A673 (cell line): ENCODE measurements around the gene ONECUT1.

Experiments used
- EZH2 ChIP-seq: fragments of 200-600 bp; sonication (generic); IDR thresholded peaks from 2 replicates; pipeline ENCODE4 v1.6.1; 2017; ENCODE audit warnings: borderline replicate concordance, low read depth, mild to moderate bottlenecking, mixed read lengths, antibody characterized with exemption, low read length; ENCODE audit not compliant: poor library complexity, severe bottlenecking
- TF ChIP-seq, protein P1 (sequence below): fragments of 300-800, 200-600 bp; sonication (generic); conservative IDR thresholded peaks from 2 replicates; pipeline ENCODE4 v1.5.1; 2017; ENCODE audit warnings: low read depth, mild to moderate bottlenecking, antibody characterized with exemption, low read length, moderate library complexity, mixed read lengths

DNA sequence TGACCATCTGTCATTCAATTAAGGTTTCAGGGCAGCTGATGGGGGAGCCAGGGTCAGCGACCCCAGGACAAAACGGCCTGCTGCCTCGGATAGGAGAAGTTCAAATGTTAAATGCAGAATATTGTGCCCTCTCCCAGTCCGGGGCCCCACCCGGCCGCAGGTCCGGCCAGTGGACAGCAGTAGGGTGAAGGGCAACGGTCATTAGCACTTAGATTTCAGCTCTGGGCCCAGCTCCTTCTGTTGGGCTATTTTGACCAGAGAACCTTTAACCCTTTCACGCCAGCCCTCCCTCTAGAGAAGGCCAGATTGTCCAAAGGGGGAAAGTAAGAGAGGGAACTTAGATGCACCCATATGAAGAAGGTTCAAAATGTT lies 16.1 kb upstream of the ONECUT1 start:
- TF ChIP-seq, protein P1, sequence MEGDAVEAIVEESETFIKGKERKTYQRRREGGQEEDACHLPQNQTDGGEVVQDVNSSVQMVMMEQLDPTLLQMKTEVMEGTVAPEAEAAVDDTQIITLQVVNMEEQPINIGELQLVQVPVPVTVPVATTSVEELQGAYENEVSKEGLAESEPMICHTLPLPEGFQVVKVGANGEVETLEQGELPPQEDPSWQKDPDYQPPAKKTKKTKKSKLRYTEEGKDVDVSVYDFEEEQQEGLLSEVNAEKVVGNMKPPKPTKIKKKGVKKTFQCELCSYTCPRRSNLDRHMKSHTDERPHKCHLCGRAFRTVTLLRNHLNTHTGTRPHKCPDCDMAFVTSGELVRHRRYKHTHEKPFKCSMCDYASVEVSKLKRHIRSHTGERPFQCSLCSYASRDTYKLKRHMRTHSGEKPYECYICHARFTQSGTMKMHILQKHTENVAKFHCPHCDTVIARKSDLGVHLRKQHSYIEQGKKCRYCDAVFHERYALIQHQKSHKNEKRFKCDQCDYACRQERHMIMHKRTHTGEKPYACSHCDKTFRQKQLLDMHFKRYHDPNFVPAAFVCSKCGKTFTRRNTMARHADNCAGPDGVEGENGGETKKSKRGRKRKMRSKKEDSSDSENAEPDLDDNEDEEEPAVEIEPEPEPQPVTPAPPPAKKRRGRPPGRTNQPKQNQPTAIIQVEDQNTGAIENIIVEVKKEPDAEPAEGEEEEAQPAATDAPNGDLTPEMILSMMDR: no peak
- peak; percentile 61 for TF ChIP-seq EZH2
